ENCODE results near the gene GDF11. TPM values are rescaled to one million over a fixed set of nuclear protein-coding genes. Genes with fewer than 3 reads are reported as not detected.
A peak's percentile ranks its signal among the peaks of the same experiment; 100 is the strongest.

Gene GDF11
- total and polyA plus RNA-seq, 4 donors: 3.0 to 9.4 (median 5.4) TPM

DNA sequence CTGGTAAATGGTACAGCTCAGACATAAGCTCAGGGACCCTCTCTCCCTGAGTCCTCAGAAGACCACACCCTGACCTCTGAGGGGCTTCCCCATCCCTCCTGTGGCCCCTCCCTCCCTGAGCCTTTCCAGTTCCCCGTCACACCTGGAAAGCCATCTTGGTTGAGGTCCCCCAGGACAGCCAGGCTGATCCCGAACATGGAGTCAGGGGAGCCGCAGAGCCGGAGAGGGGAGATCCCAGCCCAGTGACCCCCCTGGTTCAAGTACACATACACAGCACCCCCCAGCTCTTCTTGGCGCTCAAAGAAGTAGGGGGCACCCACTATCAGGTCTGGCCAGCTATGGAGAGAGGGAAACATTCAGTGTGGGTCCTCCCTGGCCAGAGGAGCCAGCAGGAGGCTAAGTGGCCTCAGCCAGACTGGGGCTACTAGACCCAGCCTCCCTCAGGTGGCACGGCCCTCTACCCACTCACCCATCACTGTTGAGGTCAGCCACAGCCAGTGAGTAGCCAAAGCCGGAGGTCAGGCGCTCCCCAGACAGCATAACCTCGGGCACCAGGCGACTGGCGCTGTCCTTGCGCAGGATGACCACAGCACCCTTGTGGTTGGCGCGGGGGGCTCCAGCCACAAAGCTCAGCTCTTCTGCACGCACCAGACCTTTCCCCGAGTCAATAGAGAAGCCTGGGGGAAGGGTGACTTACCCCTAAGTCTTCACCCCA, 44.5 kb upstream of the GDF11 start:
- Histone ChIP-seq H3K36me3 (ENCODE audit: control insufficient read depth in 1 of 2, insufficient read depth in 2 of 2, low read length in 1 of 2) (peaks cover 0 to 19% of the 10 kb centered on the region in 2 donors), H3K4me1 (ENCODE audit: control insufficient read depth in 1 of 2, insufficient read depth in 2 of 2, low read length in 2 of 2) (no peaks in the 10 kb centered on the region)

DNA sequence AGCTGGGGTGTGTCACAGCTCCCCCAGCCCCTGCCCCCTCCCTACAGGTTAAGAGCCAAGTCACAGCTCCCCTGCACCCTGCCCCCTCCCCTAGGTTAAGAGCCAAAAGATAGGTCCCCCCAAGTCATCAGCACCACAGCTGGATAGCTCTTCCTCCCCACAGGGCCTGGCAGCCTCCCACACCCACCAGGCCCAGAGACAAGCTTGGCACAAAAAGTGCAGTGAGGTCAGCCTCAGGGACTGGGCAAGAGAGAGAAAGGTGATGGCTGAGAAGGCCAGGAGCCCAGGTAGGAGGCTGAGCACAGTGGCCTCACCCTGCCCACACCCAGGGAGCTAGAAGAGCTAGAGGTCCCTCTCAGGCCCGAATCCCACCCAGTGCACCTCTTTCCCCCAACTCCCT, 44.0 kb upstream of the GDF11 start:
- H3K27ac ChIP-seq (ENCODE audit: low read depth in 1 of 2, low read length in 2 of 2): no peak overlapping the region
- 77 to 90% methylated on average over 1 of the region's 1 CpG for WGBS, 2 donors
- no peaks in the 10 kb centered on the region for H3K4me1 ChIP-seq (ENCODE audit: control insufficient read depth in 1 of 2, insufficient read depth in 2 of 2, low read length in 2 of 2)
- no peaks in the 10 kb centered on the region for H3K9me3 ChIP-seq (ENCODE audit: control insufficient read depth, low read length)
- H3K36me3 ChIP-seq (ENCODE audit: control insufficient read depth in 1 of 2, insufficient read depth in 2 of 2, low read length in 1 of 2): peaks cover 0 to 16% of the 10 kb centered on the region in 2 donors
- H3K4me3 ChIP-seq (ENCODE audit: low read length in 2 of 2): no peak overlapping the region
- DNase-seq: peak; percentile 22 to 39
- intact Hi-C loops (cut with DNase I): no loop called here
- no peaks in the 10 kb centered on the region for H3K27me3 ChIP-seq (ENCODE audit: control insufficient read depth in 1 of 2, insufficient read depth in 2 of 2, low read length in 1 of 2)
- ATAC-seq (ENCODE audit: low FRiP score): no peak

More for the DNA sequence above, 44.5 kb upstream of the GDF11 start:
- DNase-seq (peak; percentile 44 to 70), ATAC-seq (ENCODE audit: low FRiP score) (no peak)
- H3K4me3 ChIP-seq (ENCODE audit: low read length in 2 of 2): no peak overlapping the region
- no peak overlapping the region for H3K27ac ChIP-seq (ENCODE audit: low read depth in 1 of 2, low read length in 2 of 2)
- WGBS, 2 donors: 86 to 87% methylated on average over 16 of the region's 16 CpGs
- intact Hi-C loops (cut with DNase I): no loop called here
- H3K9me3 ChIP-seq (ENCODE audit: control insufficient read depth, low read length): no peaks in the 10 kb centered on the region
- no peaks in the 10 kb centered on the region for H3K27me3 ChIP-seq (ENCODE audit: control insufficient read depth in 1 of 2, insufficient read depth in 2 of 2, low read length in 1 of 2)

DNA sequence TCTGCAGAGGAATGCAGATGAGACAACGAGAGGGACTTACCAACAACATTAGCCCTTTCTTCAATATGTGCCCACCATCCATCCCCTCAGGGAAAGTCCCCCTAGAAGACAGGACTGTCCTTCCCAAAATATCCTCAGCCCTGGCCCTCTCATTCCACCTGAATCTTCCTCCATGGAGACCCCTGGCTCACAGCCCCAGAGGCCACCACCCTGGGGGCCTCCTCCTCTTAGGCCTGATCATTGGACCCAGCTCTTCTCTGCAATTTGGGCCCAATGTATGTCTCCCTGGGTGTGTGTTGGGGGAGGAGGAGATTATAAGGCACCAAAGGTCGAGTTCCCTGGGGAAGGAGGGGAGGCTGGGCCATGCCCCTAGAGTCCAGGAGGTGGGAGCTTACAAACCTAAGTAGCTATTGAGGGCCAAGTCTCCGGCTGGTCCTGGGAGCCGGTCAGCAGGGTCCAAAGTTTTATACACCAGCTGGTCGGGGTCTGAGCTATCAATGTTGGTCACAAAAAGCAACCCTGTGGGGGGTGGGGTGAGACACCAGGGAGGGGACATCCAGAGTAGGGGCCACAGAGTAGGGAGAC, 43.4 kb upstream of the GDF11 start:
- Histone ChIP-seq H3K4me3 (ENCODE audit: low read length in 2 of 2) (no peak overlapping the region), H3K27ac (ENCODE audit: low read depth in 1 of 2, low read length in 2 of 2) (no peak overlapping the region), H3K9me3 (ENCODE audit: control insufficient read depth, low read length) (no peaks in the 10 kb centered on the region), H3K36me3 (ENCODE audit: control insufficient read depth in 1 of 2, insufficient read depth in 2 of 2, low read length in 1 of 2) (peaks cover 0 to 13% of the 10 kb centered on the region in 2 donors), H3K27me3 (ENCODE audit: control insufficient read depth in 1 of 2, insufficient read depth in 2 of 2, low read length in 1 of 2) (no peaks in the 10 kb centered on the region), H3K4me1 (ENCODE audit: control insufficient read depth in 1 of 2, insufficient read depth in 2 of 2, low read length in 2 of 2) (no peaks in the 10 kb centered on the region)
- 51 to 62% methylated on average over 5 of the region's 5 CpGs for WGBS, 2 donors
- ATAC-seq (ENCODE audit: low FRiP score) (no peak), DNase-seq (peak in 1 of 2 donors; percentile 25)
- intact Hi-C loops (cut with DNase I): no loop called here

DNA sequence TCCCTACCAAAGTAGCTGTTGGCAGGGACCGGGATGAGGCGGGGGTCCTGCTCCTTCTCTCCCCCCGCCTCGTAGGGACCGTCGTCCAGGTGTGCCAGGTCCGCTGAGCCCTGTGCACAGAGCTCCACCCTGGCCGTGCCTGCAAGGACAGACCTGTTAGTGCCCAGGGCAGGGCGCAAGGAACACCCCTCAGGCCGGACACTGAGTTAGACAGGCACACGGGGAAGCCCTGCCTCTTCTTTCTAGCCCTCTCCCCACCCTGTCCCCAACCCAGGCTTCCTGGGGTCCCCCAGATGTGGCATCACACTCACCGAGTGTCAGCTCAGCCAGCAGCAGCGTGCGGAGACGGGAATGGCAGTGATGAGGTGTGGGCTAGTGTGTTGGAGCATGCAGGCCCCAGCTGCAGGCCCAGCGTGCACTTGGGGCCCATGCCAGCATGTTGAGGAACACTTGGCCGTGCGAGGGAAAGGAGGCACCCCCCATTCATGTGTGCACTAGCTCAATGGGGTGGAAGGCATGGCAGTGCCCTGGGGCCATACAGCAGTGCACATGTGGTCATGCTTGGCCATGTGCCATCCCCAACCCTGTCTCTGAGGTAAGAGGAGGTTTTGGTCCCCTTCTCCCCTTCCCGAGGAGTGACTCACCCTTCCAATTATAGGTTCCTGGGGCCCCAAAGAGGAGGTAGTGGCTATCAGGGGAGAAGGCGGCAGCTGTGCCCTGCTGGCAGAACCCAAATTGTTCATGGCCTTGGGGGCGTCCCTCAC, 42.5 kb upstream of the GDF11 start:
- peaks cover 0 to 13% of the 10 kb centered on the region in 2 donors for H3K36me3 ChIP-seq (ENCODE audit: control insufficient read depth in 1 of 2, insufficient read depth in 2 of 2, low read length in 1 of 2)
- intact Hi-C loops (cut with DNase I): no loop called here
- H3K4me3 ChIP-seq (ENCODE audit: low read length in 2 of 2): no peak overlapping the region
- WGBS, 2 donors: 49 to 55% methylated on average over 21 of the region's 21 CpGs
- DNase-seq (peak; percentile 70 to 84), ATAC-seq (ENCODE audit: low FRiP score) (no peak)
- H3K4me1 ChIP-seq (ENCODE audit: control insufficient read depth in 1 of 2, insufficient read depth in 2 of 2, low read length in 2 of 2): no peaks in the 10 kb centered on the region
- H3K9me3 ChIP-seq (ENCODE audit: control insufficient read depth, low read length): no peaks in the 10 kb centered on the region
- peak overlapping the region in 1 of 2 donors; percentile 7 for H3K27ac ChIP-seq (ENCODE audit: low read depth in 1 of 2, low read length in 2 of 2)
- H3K27me3 ChIP-seq (ENCODE audit: control insufficient read depth in 1 of 2, insufficient read depth in 2 of 2, low read length in 1 of 2): no peaks in the 10 kb centered on the region

DNA sequence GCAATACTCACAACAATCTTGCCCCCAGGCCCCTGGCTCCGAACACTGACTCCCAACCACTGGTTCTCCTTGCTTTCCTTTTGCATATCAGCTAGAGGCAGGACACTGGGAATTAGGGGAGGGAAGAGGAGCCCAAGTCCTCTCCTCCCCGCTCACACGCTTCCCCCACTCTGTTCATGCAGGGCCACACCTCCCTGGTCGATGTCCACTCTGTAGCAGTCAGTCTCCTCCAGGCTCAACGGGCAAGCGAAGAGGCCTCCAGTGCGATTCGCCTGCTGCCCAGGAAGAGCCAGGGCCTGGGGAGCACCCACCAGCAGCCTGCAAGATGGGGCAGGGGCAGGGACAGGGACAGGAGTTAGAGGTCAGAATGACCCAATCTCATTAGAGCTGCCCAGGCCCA, 40.1 kb upstream of the GDF11 start:
- H3K4me3 ChIP-seq (ENCODE audit: low read length in 2 of 2): no peak overlapping the region
- H3K27ac ChIP-seq (ENCODE audit: low read depth in 1 of 2, low read length in 2 of 2): peak overlapping the region in 1 of 2 donors; percentile 90
- no peak for ATAC-seq (ENCODE audit: low FRiP score)
- WGBS, 2 donors: 41 to 46% methylated on average over 8 of the region's 8 CpGs
- intact Hi-C loops (cut with DNase I): loop anchor here in 1 of 2 donors (2.0 kb wide), 1 partner anchor 20 kb away; no protein-coding TSS in a partner anchor
- peak; percentile 43 to 61 for DNase-seq
- peaks cover 0 to 4% of the 10 kb centered on the region in 2 donors for H3K36me3 ChIP-seq (ENCODE audit: control insufficient read depth in 1 of 2, insufficient read depth in 2 of 2, low read length in 1 of 2)
- no peaks in the 10 kb centered on the region for H3K4me1 ChIP-seq (ENCODE audit: control insufficient read depth in 1 of 2, insufficient read depth in 2 of 2, low read length in 2 of 2)
- H3K27me3 ChIP-seq (ENCODE audit: control insufficient read depth in 1 of 2, insufficient read depth in 2 of 2, low read length in 1 of 2): no peaks in the 10 kb centered on the region
- H3K9me3 ChIP-seq (ENCODE audit: control insufficient read depth, low read length): no peaks in the 10 kb centered on the region

DNA sequence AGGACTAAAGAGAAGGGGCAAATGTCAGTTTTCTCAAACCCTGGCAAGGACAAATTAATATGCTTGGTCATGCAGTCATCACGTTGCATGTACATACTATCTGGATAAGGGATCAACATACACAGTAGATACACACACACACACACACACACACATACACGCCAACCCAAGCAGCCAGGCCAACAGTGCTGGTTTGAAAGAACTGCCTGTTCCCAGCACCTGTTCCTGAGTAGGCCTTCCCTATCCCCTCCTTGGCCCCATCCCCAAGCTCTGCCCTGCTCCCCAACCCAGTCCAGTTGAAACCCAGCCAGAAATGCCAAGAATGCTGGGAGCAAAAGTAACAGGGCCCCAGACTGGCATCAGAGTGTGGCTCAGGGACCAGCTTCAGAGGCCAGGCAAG, 39.6 kb upstream of the GDF11 start:
- DNase-seq (peak; percentile 54 to 69), ATAC-seq (ENCODE audit: low FRiP score) (peak; percentile 3)
- no peaks in the 10 kb centered on the region for H3K9me3 ChIP-seq (ENCODE audit: control insufficient read depth, low read length)
- peak overlapping the region; percentile 77 to 90 for H3K27ac ChIP-seq (ENCODE audit: low read depth in 1 of 2, low read length in 2 of 2)
- no peaks in the 10 kb centered on the region for H3K27me3 ChIP-seq (ENCODE audit: control insufficient read depth in 1 of 2, insufficient read depth in 2 of 2, low read length in 1 of 2)
- no peak overlapping the region for H3K4me3 ChIP-seq (ENCODE audit: low read length in 2 of 2)
- peaks cover 0 to 4% of the 10 kb centered on the region in 2 donors for H3K36me3 ChIP-seq (ENCODE audit: control insufficient read depth in 1 of 2, insufficient read depth in 2 of 2, low read length in 1 of 2)
- no peaks in the 10 kb centered on the region for H3K4me1 ChIP-seq (ENCODE audit: control insufficient read depth in 1 of 2, insufficient read depth in 2 of 2, low read length in 2 of 2)
- 6 to 7% methylated on average over 2 of the region's 2 CpGs for WGBS, 2 donors
- intact Hi-C loops (cut with DNase I): loop anchor here in 1 of 2 donors (2.0 kb wide), 1 partner anchor 20 kb away; no protein-coding TSS in a partner anchor

DNA sequence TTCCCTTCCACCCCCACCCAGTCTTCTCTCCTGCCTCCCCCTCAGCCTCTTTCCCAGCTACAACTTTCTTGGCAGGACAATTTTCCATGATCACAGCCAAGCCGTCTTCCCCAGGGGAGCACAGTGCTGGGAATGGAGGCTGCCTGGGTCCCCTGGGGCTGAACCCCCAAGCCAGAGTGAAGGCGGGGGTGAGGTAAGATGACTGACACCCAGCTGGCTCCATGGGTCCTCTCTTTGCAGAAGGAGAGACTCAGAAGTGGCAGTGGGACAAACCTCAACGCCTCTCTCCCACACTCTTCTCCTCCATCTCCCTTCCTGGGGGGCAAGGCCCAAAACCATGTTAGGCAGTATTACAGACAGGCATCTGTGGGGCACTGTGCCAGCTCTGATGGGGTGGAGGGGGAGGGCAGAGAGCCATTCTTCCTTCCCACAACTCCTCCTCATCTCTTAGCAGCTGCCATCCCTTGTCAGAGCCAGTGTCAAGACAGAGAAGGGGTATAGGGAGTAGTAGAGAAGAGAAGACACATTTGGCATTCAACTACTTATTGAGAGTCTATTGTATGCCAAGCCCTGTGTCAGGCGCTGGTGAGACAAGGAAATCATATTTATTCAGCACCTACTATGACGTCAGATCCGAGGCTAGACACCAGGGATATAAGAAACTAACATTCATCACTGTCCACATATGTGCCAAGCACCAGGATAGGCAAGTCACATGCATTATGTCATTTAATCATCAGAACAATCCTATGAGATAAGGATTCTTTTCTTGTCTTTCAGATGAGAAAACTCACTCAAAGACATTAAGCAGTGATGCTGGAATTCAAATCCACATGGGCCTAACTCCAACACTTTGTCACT, 38.8 kb upstream of the GDF11 start:
- peaks cover 0 to 1% of the 10 kb centered on the region in 2 donors for H3K4me1 ChIP-seq (ENCODE audit: control insufficient read depth in 1 of 2, insufficient read depth in 2 of 2, low read length in 2 of 2)
- ATAC-seq (ENCODE audit: low FRiP score) (peak; percentile 9), DNase-seq (peak; percentile 76 to 85)
- peaks cover 0 to 2% of the 10 kb centered on the region in 2 donors for H3K36me3 ChIP-seq (ENCODE audit: control insufficient read depth in 1 of 2, insufficient read depth in 2 of 2, low read length in 1 of 2)
- intact Hi-C loops (cut with DNase I): loop anchor here in 1 of 2 donors (2.0 kb wide), 1 partner anchor 21 kb away; no protein-coding TSS in a partner anchor
- H3K27me3 ChIP-seq (ENCODE audit: control insufficient read depth in 1 of 2, insufficient read depth in 2 of 2, low read length in 1 of 2): no peaks in the 10 kb centered on the region
- WGBS, 2 donors: 4 to 6% methylated on average over 6 of the region's 6 CpGs
- peak overlapping the region; percentile 77 to 90 for H3K27ac ChIP-seq (ENCODE audit: low read depth in 1 of 2, low read length in 2 of 2)
- no peaks in the 10 kb centered on the region for H3K9me3 ChIP-seq (ENCODE audit: control insufficient read depth, low read length)
- peak overlapping the region; percentile 54 to 84 for H3K4me3 ChIP-seq (ENCODE audit: low read length in 2 of 2)
